Measurements from ENCODE around the gene SERPINI1. TPM values are rescaled to one million over a fixed set of nuclear protein-coding genes. Genes with fewer than 3 reads are reported as not detected.

The SERPINI1 gene
- total and polyA plus RNA-seq, 2 of the 8 experiments (the other 6 are each of a cell fraction or from before 2014, with no cell fraction given), result 5.3 to 9.9 TPM

- TF ChIP-seq KDM5A (IDR thresholded peaks at IDR 0.05; ENCODE audit: low read length), result no peak
- peak; percentile 74 for TF ChIP-seq RBBP5 (IDR thresholded peaks at IDR 0.05; ENCODE audit: borderline replicate concordance, low read depth, low read length)
- TF ChIP-seq TAF7 (optimal IDR thresholded peaks at IDR 0.05; ENCODE audit: borderline replicate concordance, low read depth, low read length), result peak; percentile 44
- peak; percentile 66 to 92 for TF ChIP-seq POLR2A (IDR thresholded peaks at IDR 0.05; ENCODE audit: control extremely low read depth in 1 of 2, low read depth in 2 of 2, low read length in 2 of 2)
- TF ChIP-seq JUND (IDR thresholded peaks at IDR 0.05; ENCODE audit: low read length), result no peak
- TF ChIP-seq SP2 (IDR thresholded peaks at IDR 0.05; ENCODE audit: low read length), result no peak
- peak; percentile 20; the same call in 1 of the 2 replicates for TF ChIP-seq CHD2 (IDR thresholded peaks at IDR 0.05; ENCODE audit: low read length)
- peak; percentile 94 for TF ChIP-seq PHF8 (conservative IDR thresholded peaks at IDR 0.05; ENCODE audit: low read depth, low read length)
- TF ChIP-seq FOSL1 (IDR thresholded peaks at IDR 0.05; ENCODE audit: insufficient read depth, low read depth, low read length), result no peak
These were observed 856 bp upstream of the SERPINI1 start, which contains the start of gene PDCD10 (continued) for GRCh38 chr3:167734498-167735232.

Data from H1 (cell line).